ENCODE results near the gene HYLS1.
A peak's percentile ranks its signal among the peaks of the same experiment; 100 is the strongest.

Gene HYLS1

GRCh38 chr11:125935056-125935455 lies 47.6 kb downstream of the HYLS1 start:
- DNase-seq = peak; percentile 5

GRCh38 chr11:125935618-125936199 lies 48.2 kb downstream of the HYLS1 start:
- DNase-seq = no peak

- DNase-seq = no peak
Observed at GRCh38 chr11:125938418-125938817, 51.0 kb downstream of the HYLS1 start.

GRCh38 chr11:125939081-125939521 lies 51.6 kb downstream of the HYLS1 start:
- no peak for DNase-seq

GRCh38 chr11:125940145-125940544 lies 52.7 kb downstream of the HYLS1 start:
- DNase-seq = no peak

GRCh38 chr11:125941267-125941618 lies 53.8 kb downstream of the HYLS1 start:
- DNase-seq = no peak

GRCh38 chr11:125941619-125942611 lies 54.4 kb downstream of the HYLS1 start:
- DNase-seq = peak; percentile 94

GRCh38 chr11:125942771-125943428 lies 55.4 kb downstream of the HYLS1 start:
- DNase-seq = no peak

GRCh38 chr11:125943661-125944349 lies 56.3 kb downstream of the HYLS1 start:
- DNase-seq = no peak

- DNase-seq = no peak
Observed at GRCh38 chr11:125944350-125945010, 57.0 kb downstream of the HYLS1 start.

- no peak for DNase-seq
Observed at GRCh38 chr11:125945011-125945796, 57.7 kb downstream of the HYLS1 start.

- DNase-seq = no peak
Observed at GRCh38 chr11:125945797-125946520, 58.5 kb downstream of the HYLS1 start, which contains the start of gene VSIG10L2. Gene VSIG10L2, plus strand, starts transcription at chr11:125946044. Its CDS starts 12 bp downstream, at chr11:125946056.

- DNase-seq = no peak
Observed at GRCh38 chr11:125946712-125947418, 59.4 kb downstream of the HYLS1 start.

- no peak for DNase-seq
Observed at GRCh38 chr11:125947419-125948277, 60.2 kb downstream of the HYLS1 start.

- no peak for DNase-seq
Observed at GRCh38 chr11:125948278-125949051, 61.0 kb downstream of the HYLS1 start.

- no peak for DNase-seq
Observed at GRCh38 chr11:125949271-125950177, 62.1 kb downstream of the HYLS1 start.

GRCh38 chr11:125950178-125950490 lies 62.7 kb downstream of the HYLS1 start:
- no peak for DNase-seq

All from NCI-H1105 treated with DMSO at 0.1 percent for 48 hours (cell line).